ENCODE data around the gene SIGLEC9.

Gene SIGLEC9

DNA sequence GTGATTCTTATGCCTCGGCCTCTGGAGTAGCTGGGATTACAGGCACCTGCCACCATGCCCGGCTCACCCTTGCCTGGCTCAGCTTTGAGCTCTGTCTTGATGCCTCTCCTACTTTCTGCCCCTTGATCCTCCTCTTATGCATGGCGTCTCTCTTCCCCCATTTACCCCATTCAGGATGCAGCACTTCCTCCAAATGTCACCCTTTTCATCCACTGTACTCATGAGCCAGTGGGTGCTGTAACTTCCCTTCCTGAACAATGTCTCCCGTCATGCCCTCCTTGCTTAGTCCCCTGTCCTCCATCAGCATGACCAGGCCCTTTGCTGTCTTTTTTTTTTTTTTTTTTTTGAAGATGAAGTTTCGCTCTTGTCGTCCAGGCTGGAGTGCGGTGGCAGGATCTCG is 3.4 kb upstream of the SIGLEC9 start:
- Mint-ChIP-seq H3K9me3 (no peaks in the 10 kb centered on the region), H3K36me3 (ENCODE audit: low read depth) (no peaks in the 10 kb centered on the region), H3K4me1 (peaks cover 6% of the 10 kb centered on the region), H3K27me3 (ENCODE audit: low read depth, poor library complexity) (peaks cover 48% of the 10 kb centered on the region), H3K27ac (no peak overlapping the region), H3K4me3 (no peak overlapping the region)
- TF ChIP-seq CTCF (IDR thresholded peaks at IDR 0.05) = no peak
- DNase-seq = no peak

GRCh38 chr19:51122112-51122981 is 2.4 kb upstream of the SIGLEC9 start:
- H3K4me1 Mint-ChIP-seq = peaks cover 6% of the 10 kb centered on the region
- H3K27me3 Mint-ChIP-seq (ENCODE audit: low read depth, poor library complexity) = peaks cover 39% of the 10 kb centered on the region
- no peak overlapping the region for H3K27ac Mint-ChIP-seq
- H3K36me3 Mint-ChIP-seq (ENCODE audit: low read depth) = no peaks in the 10 kb centered on the region
- no peaks in the 10 kb centered on the region for H3K9me3 Mint-ChIP-seq
- DNase-seq = no peak
- TF ChIP-seq CTCF (IDR thresholded peaks at IDR 0.05) = no peak
- no peak overlapping the region for H3K4me3 Mint-ChIP-seq

DNA sequence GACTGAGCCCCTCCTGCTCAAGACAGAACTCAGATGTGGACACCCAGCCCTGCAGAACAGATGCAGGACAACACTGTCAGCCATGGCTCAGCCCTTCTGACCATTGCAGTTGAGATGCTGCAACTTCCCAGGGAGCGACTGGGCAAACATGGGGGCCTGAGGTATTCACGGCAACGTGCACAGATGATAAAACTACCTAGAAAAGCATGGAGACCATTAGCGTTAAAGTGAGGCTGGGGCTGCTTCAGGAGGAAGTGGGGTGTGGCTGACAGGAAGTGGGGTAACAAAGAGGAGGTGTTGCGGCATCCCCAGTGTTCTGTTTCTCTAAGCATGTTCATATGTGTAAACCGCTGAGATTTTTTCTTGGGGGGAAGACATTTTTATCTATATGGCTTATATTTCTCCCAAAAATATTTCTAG is 1.3 kb upstream of the SIGLEC9 start:
- DNase-seq = no peak
- Mint-ChIP-seq H3K27ac (no peak overlapping the region), H3K4me1 (peaks cover 12% of the 10 kb centered on the region), H3K27me3 (ENCODE audit: low read depth, poor library complexity) (peaks cover 38% of the 10 kb centered on the region), H3K4me3 (no peak overlapping the region), H3K9me3 (no peaks in the 10 kb centered on the region), H3K36me3 (ENCODE audit: low read depth) (no peaks in the 10 kb centered on the region)
- no peak for TF ChIP-seq CTCF (IDR thresholded peaks at IDR 0.05)

DNA sequence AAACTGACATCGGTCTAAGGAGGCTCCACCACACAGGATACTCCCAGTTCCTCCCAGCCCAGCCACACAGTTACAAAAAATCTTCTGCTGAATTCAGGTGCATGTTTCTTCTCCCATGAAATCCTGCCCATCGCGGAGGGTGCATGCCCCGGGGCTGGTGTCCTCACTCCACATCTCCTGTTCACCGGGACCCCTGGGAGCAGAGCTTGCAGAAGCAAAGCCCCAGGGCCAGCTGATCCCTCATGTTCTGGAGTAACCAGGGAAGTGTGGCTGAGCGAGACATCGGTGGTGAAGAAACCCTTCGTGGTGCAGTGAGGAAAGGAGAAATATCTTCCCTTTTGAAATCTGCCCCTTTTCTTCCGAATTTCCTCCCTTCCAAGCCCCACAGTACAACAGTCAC is 904 bp upstream of the SIGLEC9 start:
- Mint-ChIP-seq H3K4me1 (peaks cover 16% of the 10 kb centered on the region), H3K27ac (no peak overlapping the region), H3K36me3 (ENCODE audit: low read depth) (no peaks in the 10 kb centered on the region), H3K27me3 (ENCODE audit: low read depth, poor library complexity) (peaks cover 41% of the 10 kb centered on the region), H3K4me3 (no peak overlapping the region), H3K9me3 (no peaks in the 10 kb centered on the region)
- DNase-seq = no peak
- TF ChIP-seq CTCF (IDR thresholded peaks at IDR 0.05) = no peak

DNA sequence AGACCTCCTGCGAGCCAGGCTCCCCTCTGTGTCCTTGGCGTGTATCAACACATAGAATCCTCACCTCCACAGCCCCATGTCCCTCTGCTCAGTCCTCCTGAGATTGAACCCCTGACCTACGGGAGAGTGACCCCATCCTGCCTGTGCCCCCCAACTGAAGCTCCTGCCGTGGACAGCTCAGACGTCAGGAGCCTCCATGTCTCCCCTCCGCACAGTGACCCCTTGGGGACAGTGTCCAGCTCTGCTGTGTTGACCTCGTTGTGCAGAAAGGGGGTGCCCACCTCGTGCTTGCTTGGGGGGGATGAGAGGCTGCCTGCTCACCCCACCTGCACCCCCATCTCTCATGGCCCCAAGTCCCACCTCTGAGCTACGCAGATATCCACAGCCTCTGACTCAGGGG is 490 bp upstream of the SIGLEC9 start:
- H3K27me3 Mint-ChIP-seq (ENCODE audit: low read depth, poor library complexity) = peaks cover 37% of the 10 kb centered on the region
- H3K4me1 Mint-ChIP-seq = peaks cover 16% of the 10 kb centered on the region
- no peak for DNase-seq

More for the DNA sequence above, 490 bp upstream of the SIGLEC9 start:
- Mint-ChIP-seq H3K36me3 (ENCODE audit: low read depth) (no peaks in the 10 kb centered on the region), H3K4me3 (no peak overlapping the region), H3K27ac (no peak overlapping the region), H3K9me3 (no peaks in the 10 kb centered on the region)
- no peak for TF ChIP-seq CTCF (IDR thresholded peaks at IDR 0.05)
